UCSD-AML1 (cell line): Measurements from ENCODE around the gene MICAL3.

Source experiments
- DNase-seq: peaks from one replicate; lab custom pipeline; 2025; ENCODE audit not compliant: unreplicated experiment; lab: John Stamatoyannopoulos, UW

The MICAL3 gene

DNA sequence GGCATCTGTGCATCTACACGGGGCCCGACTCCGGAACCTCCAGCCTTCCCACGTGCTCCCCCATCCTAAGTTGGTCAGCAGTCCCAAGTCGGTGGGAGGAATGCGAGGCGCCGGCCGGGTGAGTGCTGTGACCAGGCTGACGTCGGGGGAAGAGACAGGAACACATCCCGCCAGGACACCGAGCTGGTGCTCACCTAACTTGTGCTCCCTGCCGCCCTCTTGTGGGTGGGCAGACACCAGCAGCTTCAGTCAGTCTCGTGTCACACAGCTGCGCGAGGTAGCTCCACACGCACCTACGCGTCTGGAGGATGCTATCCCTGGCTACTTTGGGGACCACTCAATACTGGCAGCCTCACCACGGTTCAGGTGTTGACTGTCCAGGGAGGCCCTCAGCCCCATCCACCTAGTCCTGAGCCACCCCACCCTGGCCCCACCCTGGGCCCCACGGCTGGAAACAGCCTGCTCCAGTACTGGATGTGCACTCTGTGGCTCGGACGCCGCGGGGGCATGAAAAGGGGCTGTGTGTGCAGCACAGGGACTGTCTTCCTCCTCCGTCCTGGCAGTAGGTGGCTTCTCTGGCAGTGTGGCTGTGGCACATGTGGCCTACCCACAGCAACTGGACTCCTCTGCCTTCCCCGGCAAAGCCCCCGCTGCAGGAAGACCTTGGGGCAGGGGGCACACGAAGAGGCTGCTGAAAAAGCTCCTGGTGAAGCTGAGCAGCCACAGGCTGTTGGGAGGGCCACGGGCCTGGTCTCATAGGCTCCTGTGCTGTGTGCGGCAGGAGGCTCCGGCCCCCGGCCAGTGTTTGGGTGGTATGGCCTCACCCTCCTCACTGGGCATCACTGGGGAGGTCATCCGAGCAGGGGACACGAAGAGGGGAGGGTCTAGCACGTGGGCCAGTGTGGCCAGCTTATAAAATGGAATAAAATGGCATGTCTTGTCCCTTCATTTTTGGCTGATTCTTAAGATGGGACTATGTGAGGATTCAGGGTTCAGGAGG is 238.9 kb downstream of the MICAL3 start:
- peak; percentile 72 for DNase-seq

DNA sequence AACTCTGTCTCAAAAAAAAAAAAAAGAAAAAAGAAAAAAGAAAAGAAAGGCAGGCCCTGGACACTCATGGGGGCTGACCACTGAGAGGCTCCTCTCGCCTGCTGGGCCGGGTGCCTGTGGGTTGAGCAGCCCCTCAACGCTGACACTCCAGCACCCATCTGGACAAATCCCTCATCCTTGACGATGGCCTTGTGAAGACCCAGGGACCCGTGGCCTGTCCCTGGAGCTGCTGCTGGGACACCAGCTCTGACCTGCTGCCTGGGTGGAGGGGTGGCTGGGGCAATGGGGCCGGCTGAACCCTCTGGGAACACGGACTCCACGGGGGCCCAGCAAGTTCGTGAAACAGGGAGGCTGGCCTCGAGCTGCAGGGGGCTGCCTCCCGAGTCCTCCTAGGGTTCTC is 239.6 kb downstream of the MICAL3 start:
- no peak for DNase-seq

DNA sequence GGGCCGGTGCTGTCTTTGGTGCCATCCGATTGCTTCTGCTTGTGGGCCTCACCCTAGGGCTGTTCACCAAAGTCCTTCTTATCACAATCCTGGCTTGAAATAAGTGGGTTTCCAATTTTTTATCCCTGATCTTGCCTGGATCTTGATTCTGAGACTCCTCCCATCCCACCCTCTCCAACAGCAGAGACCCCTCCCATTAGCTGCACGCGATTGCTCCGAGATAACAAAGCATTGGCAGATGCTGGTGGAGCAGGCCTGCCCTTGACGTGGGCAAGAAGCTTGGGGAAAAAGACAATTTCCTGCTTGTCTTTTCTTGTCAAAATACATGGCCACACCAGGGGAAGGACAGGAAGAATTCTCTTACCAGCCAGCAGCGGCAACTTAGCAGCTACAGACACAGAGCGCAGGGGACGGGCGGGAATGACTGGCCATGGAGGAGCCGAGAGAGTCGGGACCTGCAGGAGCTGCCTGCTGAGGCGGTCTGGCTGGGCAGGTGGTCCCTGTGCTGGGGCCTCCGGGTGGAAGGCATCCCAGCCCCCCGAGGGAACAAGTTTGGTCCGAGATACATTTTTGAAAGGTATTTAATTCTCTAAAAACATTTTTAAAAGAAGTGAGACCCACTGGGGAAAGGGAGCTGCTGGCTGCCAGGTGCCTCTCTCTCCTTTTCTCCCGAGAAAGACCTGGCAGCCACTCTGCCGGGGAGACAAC is 240.4 kb downstream of the MICAL3 start:
- no peak for DNase-seq

DNA sequence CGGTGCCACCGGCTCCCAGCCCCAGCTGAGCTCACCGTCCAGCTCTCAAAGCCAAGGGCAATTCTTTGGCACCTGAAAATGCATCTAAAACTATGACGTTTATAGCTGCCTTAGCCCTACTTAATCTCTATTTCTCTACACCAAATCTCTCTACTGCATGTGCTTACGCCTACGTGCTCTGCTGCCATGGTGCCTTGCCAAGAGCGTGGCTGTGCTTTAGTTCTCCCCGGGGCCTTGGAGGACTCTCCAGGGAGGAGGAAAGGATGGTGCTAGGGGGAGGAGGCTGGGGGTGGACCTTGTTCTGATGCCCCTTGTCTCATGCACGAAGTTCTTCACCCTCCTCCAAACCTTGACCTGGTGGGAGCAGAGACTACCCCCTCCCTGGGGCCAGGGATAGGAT is 241.0 kb downstream of the MICAL3 start:
- no peak for DNase-seq

DNA sequence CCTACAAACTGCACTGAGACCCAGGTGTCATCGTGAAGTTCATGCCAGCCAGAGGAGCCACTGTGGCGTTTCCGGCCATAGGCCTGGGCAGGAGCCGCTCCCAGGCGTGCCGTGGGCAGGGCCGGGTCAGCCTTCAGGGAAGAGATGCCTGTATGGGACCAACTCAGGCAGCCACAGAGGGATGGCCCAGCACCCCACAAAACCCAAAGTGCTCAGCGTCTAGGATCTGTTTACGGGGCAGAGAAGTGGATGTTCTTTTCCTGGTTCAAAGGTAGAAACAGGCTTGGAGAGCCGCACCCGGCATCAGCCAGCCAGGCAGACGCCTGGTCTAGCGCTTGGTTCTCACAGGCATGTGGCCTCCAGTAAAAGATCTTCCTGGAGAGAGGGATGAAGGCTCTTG is 241.7 kb downstream of the MICAL3 start:
- no peak for DNase-seq

DNA sequence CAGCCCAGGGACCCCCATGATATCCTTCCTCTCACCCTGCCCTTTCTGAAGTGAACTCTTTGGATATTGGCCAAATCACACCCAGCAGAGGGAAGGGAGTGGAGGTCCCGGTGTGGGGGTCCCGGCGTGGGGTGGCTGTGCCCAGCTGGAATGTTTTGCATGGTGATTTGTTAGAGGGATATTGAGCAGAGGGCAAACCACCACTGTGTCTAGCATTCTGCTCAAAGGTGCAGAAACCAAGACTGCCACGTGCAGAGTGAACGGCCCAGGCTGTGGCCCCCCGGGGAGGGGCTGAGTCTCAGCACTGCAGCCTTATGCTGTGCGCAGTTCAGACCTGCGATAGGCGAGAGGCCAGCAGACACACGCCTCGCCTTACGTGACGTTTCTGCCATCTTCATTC is 242.2 kb downstream of the MICAL3 start:
- no peak for DNase-seq

DNA sequence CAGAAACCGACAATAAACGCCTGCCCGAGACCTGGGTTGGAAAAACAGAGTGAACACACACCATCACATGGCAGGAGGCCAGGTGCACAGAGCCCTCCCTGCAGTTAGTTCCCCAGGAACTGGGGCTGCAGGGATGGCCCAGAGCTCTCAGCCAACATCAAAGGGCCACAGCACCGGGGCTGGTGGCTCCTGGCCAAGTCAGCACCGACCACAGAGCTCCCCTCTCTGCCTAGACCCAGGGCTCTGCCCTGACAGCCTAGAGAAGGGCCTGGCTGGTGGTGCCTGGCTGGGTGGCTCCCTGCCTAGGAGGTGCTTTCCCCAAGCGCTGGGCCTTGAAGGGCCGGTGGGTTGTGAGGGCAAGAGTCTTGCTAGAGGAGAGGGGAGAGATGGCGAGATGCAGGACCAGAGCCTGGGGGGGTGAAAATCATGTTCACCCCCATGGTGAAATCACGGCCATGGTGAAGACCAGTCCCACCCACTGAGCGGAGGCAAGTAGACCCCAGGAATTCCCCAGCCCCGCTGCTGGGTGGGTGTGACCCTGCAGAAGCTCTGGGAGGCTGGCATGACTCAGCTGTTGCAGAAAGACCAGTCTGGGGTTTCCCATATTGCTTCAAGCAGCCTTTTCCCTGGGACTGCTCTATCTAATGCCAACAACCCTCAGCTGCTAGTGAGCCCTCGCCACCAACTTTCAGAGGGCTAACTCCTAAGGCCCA is 242.9 kb downstream of the MICAL3 start:
- DNase-seq, result peak; percentile 54

DNA sequence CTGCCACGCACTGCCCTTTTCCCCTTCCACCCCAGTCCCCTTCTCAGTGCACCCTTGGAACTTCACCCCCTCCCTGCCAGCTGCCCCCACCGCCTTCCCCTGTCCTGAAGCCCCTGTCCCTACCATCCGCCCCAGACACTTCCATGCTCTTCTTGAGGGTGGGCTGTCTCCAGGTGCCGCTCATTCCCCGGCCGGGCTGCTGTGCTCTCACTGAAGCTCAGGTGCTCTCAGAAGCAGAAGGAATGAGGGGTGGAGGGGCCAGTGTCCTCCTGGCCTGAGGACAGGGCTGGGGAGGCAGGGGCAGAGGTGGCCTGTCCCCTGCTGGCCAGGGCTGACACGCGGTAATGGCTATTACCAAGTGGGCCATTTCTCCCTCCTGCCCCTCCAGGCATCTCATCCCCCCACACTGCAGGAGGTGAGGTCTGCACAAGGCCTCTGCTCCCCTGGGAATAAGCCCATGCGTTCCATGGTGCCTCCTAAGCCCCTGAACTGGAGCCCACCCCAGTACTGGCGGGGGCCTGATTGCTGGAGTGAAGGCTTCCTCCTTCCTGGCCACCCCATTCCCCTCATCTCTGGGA is 243.5 kb downstream of the MICAL3 start:
- DNase-seq, result no peak

DNA sequence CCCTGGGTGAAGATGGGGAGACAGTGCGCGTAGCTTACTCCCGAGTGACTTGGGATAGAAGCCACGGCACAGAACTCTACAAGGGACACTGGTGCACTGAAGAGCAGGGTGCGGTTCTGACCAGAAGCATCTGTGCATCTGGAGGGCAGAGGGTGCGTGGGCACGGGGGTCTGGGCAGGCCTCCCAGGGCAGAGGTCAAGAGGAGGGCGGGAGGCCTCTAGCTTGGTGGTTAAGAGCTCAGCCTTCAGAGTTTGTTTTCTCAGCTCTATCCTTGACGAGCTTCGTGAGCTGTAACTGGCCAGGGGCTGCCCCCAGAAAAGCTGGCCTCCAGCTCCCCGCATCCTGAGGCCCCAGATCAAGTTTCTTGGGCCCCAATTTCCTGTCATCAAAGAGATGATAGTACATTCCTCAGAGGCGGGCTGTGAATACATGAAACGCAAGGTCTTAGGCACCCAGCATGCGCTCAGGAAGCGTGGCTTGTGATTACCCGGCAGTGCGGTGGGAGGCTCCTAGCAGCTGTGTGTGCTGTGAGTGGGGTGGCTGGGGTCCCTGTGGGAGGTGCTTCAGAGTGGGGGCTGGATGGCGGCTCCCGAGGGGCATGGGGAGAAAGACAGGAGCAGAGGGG is 244.1 kb downstream of the MICAL3 start:
- no peak for DNase-seq

DNA sequence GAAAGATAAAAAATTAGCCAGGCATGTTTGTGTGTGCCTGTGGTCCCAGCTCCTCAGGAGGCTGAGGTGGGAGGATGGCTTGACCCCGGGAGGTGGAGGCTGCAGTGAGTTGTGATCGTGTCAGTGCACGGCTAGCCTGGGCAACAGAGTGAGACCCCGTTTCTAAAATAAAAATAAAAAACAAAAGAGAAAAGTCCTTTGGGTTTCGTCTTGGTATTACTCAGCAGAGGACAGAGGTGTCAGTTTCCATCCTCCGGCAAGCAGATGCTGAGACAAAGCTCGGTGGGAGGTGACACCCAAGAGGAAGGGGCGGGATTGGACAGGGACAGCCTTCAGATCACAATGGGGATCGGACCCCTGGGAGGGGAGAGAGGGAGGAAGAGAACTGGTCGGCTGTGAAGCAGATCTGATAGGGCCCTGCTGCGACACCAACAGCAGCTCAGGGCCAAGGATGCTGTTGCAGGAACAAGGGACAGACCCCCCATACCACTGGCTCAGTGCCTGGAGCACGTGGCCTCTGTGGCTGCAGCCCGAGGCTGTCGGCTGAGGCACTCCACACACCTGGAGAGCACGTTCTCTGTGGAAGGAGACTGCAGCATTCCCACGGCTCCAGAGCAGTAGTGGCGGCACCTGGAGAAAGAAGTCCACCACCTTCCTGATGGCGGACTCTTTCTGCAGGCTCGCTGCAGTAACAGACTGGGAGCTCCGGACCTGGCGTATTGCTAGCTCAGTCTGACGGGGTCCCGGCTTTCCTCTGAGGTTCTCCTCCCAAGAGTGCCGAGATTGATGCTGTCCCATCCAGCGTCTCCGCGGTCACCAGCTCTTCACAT is 244.9 kb downstream of the MICAL3 start:
- no peak for DNase-seq

DNA sequence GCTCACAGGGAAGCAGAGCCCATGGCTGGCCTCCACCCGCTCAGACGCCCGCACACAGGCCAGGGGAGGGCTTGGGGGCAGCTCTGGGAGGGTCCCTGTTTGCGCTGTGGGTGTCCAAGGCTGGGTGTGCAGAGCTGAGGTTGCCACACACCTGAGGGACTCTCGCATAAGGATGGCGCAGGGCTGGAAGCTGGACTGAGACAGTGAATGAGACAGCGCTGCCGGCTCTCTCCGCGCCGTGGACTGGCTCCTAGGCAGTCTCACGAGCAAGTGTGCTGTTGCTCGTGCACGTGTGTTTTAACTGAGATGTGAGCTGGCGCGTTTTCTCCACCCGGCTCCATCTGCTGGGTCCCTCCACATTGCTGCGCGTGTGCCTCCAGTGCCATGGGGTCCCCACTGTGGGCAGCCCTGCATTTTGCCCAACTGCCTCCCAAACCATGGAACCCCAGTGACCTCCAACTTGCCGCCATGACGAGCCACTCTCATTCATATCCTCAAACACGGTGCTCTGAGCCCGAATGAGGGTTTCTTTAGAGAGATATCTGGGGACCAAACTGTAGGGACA is 245.9 kb downstream of the MICAL3 start:
- no peak for DNase-seq

DNA sequence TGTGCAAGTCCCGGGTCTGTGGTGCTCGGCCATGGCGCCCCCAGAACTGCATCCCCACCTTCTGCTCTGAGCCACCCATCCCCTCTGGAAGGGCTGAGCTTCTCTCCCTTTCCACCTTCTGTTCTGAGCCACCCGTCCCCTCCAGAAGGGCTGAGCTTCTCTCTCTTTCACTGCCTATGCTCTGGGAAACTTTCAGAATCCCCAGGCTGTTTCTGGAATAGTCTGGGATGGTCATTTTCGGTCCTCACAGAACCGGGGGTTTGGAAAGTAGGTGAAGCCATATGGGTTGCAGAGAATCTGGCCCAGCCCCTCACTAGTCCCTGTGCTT is 246.7 kb downstream of the MICAL3 start:
- DNase-seq, result no peak

DNA sequence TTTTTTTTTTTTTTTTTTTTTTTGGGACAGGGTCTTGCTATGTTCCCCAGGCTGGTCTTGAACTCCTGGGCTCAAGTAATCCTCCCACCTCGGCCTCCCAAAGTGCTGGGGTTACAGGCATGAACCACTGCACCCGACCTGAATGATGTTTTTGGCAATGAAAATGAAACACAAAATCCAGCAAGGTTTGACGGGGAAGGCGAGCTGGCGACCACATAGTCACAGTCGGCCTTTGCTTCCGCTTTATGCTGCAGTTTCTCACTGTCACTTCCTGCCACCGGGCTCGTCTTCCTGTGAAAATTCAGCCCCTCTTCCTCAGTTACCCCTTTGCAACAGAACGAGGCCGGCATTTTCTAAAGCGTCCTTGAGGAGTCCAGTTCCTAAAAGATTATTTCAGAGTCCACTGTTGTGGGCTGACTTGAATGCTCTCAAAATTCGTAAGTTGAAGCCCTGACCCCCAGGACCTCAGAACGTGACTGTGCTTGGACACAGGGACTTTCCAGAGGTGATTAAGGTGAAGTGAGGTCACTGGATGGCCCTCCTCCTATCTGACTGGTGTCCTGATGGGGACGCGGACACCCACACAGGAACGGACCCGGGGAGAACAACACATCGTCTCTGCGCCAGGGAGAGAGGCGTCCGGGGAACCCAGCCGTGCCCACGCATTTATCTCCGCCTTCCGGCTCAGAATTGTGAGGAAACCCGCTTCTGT is 247.2 kb downstream of the MICAL3 start:
- DNase-seq, result peak; percentile 63

DNA sequence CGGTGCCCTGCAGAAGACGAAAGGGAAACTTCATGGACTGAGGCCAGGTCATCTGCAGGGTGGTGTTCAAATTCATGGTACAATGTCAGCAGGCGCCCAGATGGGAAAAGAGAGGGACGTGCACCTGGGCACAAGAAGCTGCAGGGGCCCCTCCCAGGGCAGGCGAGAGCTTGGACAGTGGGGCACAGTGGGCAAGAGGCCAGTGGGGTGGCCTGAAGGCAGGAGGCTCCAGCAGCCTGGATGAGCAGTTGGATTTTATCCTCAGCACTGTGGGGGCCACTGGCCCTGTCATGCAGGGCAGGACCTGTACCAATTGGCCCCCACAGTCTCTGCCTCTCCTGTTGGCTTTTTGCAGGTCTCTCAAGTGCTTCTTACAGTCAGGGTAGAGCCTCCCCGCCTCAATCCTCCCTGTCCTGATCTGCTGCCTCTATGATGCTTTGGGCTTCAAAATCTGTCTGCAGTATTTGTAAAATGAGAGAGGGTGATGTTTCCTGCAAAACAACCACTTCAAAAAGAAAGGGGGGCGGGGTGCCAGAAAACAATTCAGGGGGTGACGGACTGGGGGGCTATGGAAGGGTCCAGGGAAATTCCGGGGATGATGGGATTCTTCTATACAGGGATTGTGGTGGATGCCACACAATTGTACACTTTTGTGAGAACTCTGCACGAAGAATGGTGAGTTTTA is 248.4 kb downstream of the MICAL3 start:
- no peak for DNase-seq

DNA sequence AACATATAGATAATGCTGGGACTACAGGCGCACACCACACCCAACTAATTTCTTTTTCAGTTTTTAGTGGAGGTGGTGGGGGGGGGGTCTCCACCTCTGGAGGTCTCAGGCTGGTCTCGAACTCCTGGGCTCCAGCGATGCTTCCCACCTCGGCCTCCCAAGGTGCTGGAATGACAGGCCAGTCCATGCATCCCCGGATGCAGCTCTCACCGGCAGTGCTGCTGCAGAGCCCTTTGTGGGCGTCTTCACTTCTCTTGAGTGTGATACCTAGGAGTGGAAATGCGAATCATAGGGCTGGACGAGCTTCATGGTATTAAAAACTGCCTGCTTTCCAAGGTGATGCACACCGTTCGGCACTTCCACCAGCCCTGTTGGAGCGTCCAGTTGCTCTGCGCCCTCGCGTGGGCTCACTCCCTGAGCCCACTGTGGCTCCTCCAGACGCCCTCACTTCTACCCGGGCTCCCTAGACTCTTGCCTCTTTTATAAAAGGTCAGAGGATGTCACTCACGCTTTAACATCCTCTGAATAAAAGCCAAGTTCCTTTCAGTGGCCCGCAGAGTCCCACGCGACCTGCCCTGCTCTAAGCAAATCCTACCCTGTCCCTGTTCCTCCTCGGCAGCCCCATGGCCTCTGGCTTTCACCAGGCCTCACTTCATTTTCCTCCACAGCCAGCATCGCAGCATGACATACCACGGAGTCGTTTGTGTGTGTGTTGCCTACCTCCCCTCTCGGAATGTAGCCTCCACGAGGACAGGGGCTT is 249.3 kb downstream of the MICAL3 start:
- no peak for DNase-seq

DNA sequence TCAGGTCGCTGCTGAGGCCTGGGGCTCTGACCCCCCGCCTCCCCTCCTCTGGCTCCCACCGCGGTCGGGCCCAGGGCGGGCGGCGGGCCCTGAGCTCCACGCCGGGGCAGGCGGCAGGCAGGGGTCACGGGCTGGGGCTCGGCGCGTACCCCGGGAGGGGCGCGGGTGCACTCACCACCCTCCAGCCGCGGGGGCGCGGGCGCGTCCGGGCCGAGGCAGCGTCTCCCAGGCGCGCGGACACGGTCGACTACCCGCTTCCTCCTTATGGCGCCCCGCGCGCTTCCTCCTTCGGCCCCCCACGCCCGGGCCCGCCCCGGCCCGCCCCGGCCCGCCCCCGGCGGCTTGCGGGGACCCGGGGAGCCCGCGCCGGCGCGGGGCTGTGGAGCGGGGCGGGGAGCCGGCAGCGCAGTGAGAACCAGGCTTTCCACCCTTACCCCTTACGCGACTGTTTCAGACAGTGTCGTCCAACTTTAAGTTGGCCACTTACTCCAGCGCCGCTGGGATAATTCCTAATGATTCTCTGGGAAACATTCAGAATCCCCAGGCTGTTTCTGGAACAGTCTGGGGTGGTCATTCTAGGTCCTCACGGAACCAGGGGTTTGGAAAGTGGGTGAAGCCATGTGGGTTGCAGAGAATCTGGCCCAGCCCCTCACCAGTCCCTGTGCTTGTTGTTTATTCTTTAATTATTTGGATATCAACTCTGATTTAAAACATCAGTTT is 250.0 kb downstream of the MICAL3 start, which contains the start of gene BID:
BID (minus strand) TSS at position 264 of the 720 bp plus-strand sequence. CDS start 24,353 bp downstream, outside the sequence.
- peak; percentile 52 for DNase-seq
